ENCODE data around the gene FILIP1.

Gene FILIP1

GRCh38 chr6:75257343-75258087 is 236.1 kb downstream of the FILIP1 start:
- DNase-seq: no peak

GRCh38 chr6:75250552-75250951 is 243.0 kb downstream of the FILIP1 start:
- no peak for DNase-seq

- no peak for DNase-seq
Observed at GRCh38 chr6:75249837-75250236, 243.8 kb downstream of the FILIP1 start.

- DNase-seq: no peak
Observed at GRCh38 chr6:75246386-75246785, 247.2 kb downstream of the FILIP1 start.

- no peak for DNase-seq
Observed at GRCh38 chr6:75244063-75244584, 249.5 kb downstream of the FILIP1 start.

GRCh38 chr6:75243333-75244062 is 250.1 kb downstream of the FILIP1 start, which contains the start of gene COX7A2:
TSS of gene COX7A2 (minus strand) at chr6:75243801. CDS start at chr6:75243734, 67 bp downstream.
- DNase-seq: peak; percentile 90

Measured in NCI-H1048 (cell line).